Measurements from ENCODE around the gene C1orf210.

- no peak for TF ChIP-seq CTCF (IDR thresholded peaks at IDR 0.05)
- no peak for TF ChIP-seq EP300 (IDR thresholded peaks at IDR 0.05)
- TF ChIP-seq POLR2A (IDR thresholded peaks at IDR 0.05) = no peak
Observed at GRCh38 chr1:43334453-43335205, 49.2 kb upstream of the C1orf210 start.

Measured in suprapubic skin (tissue), 3 donors.